ENCODE measurements around the gene ST8SIA2. TPM values are rescaled to one million over a fixed set of nuclear protein-coding genes. Genes with fewer than 3 reads are reported as not detected.

Gene ST8SIA2
- total and polyA plus RNA-seq, 7 donors = 0.03 to 0.79 (median 0.12) TPM; not detected in 4

GRCh38 chr15:92394309-92395097, 822 bp downstream of the ST8SIA2 start:
- Histone ChIP-seq H3K4me1 (no peaks in the 10 kb centered on the region), H3K36me3 (ENCODE audit: insufficient read depth in 1 of 2, low read depth in 1 of 2) (no peaks in the 10 kb centered on the region), H3K27me3 (ENCODE audit: insufficient read depth in 3 of 3, low read length in 2 of 3) (peaks cover 0 to 78% (median 14%) of the 10 kb centered on the region in 3 donors), H3K4me3 (peak overlapping the region; percentile 61), H3K9me3 (no peaks in the 10 kb centered on the region), H3K27ac (no peak overlapping the region)
- 1 to 2% (median 2%) methylated on average over 51 to 78 of the region's 78 CpGs for WGBS, 3 donors
- ATAC-seq (peak in 2 of 4 donors; percentile 17 to 37), DNase-seq (no peak)
- intact Hi-C loops (cut with DNase I) = loop anchor here in 1 of 2 donors (10.0 kb wide), 1 partner anchor 320 kb away; no protein-coding TSS in a partner anchor
- TF ChIP-seq, protein P1, sequence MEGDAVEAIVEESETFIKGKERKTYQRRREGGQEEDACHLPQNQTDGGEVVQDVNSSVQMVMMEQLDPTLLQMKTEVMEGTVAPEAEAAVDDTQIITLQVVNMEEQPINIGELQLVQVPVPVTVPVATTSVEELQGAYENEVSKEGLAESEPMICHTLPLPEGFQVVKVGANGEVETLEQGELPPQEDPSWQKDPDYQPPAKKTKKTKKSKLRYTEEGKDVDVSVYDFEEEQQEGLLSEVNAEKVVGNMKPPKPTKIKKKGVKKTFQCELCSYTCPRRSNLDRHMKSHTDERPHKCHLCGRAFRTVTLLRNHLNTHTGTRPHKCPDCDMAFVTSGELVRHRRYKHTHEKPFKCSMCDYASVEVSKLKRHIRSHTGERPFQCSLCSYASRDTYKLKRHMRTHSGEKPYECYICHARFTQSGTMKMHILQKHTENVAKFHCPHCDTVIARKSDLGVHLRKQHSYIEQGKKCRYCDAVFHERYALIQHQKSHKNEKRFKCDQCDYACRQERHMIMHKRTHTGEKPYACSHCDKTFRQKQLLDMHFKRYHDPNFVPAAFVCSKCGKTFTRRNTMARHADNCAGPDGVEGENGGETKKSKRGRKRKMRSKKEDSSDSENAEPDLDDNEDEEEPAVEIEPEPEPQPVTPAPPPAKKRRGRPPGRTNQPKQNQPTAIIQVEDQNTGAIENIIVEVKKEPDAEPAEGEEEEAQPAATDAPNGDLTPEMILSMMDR (IDR thresholded peaks at IDR 0.05) = no peak

- no peaks in the 10 kb centered on the region for H3K36me3 ChIP-seq (ENCODE audit: insufficient read depth in 1 of 2, low read depth in 1 of 2)
- no peak overlapping the region for H3K27ac ChIP-seq
- no peak for DNase-seq
- intact Hi-C loops (cut with DNase I) = loop anchor here in 1 of 2 donors (10.0 kb wide), 1 partner anchor 320 kb away; no protein-coding TSS in a partner anchor
- no peaks in the 10 kb centered on the region for H3K9me3 ChIP-seq
- H3K4me1 ChIP-seq = no peaks in the 10 kb centered on the region
- TF ChIP-seq, protein P1 (IDR thresholded peaks at IDR 0.05) = no peak
- 43 to 65% (median 50%) methylated on average over 20 to 22 of the region's 22 CpGs for WGBS, 3 donors
- peak overlapping the region; percentile 61 for H3K4me3 ChIP-seq
- no peak for ATAC-seq
- H3K27me3 ChIP-seq (ENCODE audit: insufficient read depth in 3 of 3, low read length in 2 of 3) = peaks cover 0 to 73% (median 14%) of the 10 kb centered on the region in 3 donors
Observed at GRCh38 chr15:92395098-92395635, 1.5 kb downstream of the ST8SIA2 start.

GRCh38 chr15:92399271-92399950, 5.7 kb downstream of the ST8SIA2 start:
- ATAC-seq = no peak
- no peak overlapping the region for H3K27ac ChIP-seq
- H3K36me3 ChIP-seq (ENCODE audit: insufficient read depth in 1 of 2, low read depth in 1 of 2) = no peaks in the 10 kb centered on the region
- H3K4me3 ChIP-seq = no peak overlapping the region
- TF ChIP-seq, protein P1 (IDR thresholded peaks at IDR 0.05) = no peak
- WGBS, 3 donors = 87 to 89% (median 88%) methylated on average over 8 of the region's 8 CpGs
- no peaks in the 10 kb centered on the region for H3K9me3 ChIP-seq
- DNase-seq = no peak
- H3K4me1 ChIP-seq = no peaks in the 10 kb centered on the region
- H3K27me3 ChIP-seq (ENCODE audit: insufficient read depth in 3 of 3, low read length in 2 of 3) = peaks cover 0 to 37% (median 7%) of the 10 kb centered on the region in 3 donors
- intact Hi-C loops (cut with DNase I) = loop anchor here in 1 of 2 donors (10.0 kb wide), 1 partner anchor 315 kb away; no protein-coding TSS in a partner anchor

- DNase-seq = no peak
- Histone ChIP-seq H3K4me3 (no peak overlapping the region), H3K4me1 (no peaks in the 10 kb centered on the region), H3K9me3 (no peaks in the 10 kb centered on the region), H3K27ac (no peak overlapping the region), H3K36me3 (ENCODE audit: insufficient read depth in 1 of 2, low read depth in 1 of 2) (no peaks in the 10 kb centered on the region), H3K27me3 (ENCODE audit: insufficient read depth in 3 of 3, low read length in 2 of 3) (peaks cover 0 to 25% (median 3%) of the 10 kb centered on the region in 3 donors)
- TF ChIP-seq, protein P1 (IDR thresholded peaks at IDR 0.05) = no peak
- WGBS, 3 donors = 63 to 68% (median 66%) methylated on average over 8 of the region's 8 CpGs
- peak in 1 of 4 donors; percentile 5 for ATAC-seq
- intact Hi-C loops (cut with DNase I) = no loop called here
Observed at GRCh38 chr15:92400573-92400972, 6.9 kb downstream of the ST8SIA2 start.

All from psoas muscle (tissue), 8 donors.